Measurements from ENCODE around the gene HS1BP3. TPM values are rescaled to one million over a fixed set of nuclear protein-coding genes. Genes with fewer than 3 reads are reported as not detected.
A peak's percentile ranks its signal among the peaks of the same experiment; 100 is the strongest.

Gene HS1BP3
- total RNA-seq, 1 donor from 2014 or later: 16.5 TPM

DNA sequence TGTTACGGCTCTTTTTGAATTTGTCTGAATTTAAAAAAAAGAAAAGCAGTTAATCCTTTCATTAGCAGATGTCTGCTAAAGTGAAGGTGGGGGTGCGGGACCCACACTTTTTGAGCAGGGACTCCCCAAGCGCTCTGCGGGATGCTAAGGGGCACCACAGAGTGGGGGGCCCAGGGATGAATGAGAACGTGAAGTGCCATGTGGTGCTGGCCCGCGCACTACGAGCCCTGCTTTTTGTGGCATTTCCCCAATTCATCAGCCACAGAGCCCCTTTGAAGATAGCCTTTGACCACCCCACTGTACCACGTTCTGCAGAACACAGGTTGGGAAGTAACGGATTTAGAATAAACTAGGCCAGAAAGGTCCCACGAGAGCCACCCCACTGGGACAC, 28.6 kb downstream of the HS1BP3 start:
- TF ChIP-seq, protein P1, sequence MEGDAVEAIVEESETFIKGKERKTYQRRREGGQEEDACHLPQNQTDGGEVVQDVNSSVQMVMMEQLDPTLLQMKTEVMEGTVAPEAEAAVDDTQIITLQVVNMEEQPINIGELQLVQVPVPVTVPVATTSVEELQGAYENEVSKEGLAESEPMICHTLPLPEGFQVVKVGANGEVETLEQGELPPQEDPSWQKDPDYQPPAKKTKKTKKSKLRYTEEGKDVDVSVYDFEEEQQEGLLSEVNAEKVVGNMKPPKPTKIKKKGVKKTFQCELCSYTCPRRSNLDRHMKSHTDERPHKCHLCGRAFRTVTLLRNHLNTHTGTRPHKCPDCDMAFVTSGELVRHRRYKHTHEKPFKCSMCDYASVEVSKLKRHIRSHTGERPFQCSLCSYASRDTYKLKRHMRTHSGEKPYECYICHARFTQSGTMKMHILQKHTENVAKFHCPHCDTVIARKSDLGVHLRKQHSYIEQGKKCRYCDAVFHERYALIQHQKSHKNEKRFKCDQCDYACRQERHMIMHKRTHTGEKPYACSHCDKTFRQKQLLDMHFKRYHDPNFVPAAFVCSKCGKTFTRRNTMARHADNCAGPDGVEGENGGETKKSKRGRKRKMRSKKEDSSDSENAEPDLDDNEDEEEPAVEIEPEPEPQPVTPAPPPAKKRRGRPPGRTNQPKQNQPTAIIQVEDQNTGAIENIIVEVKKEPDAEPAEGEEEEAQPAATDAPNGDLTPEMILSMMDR (IDR thresholded peaks at IDR 0.05; ENCODE audit: unreplicated experiment): no peak
- no peak for DNase-seq (ENCODE audit: low spot score, unreplicated experiment)
- Mint-ChIP-seq H3K36me3 (ENCODE audit: insufficient read depth) (peaks cover 4% of the 10 kb centered on the region), H3K4me3 (ENCODE audit: low read depth) (no peak overlapping the region), H3K27ac (no peak overlapping the region), H3K9me3 (ENCODE audit: low read depth) (no peaks in the 10 kb centered on the region), H3K4me1 (ENCODE audit: low read depth) (peaks cover 8% of the 10 kb centered on the region), H3K27me3 (no peaks in the 10 kb centered on the region)

DNA sequence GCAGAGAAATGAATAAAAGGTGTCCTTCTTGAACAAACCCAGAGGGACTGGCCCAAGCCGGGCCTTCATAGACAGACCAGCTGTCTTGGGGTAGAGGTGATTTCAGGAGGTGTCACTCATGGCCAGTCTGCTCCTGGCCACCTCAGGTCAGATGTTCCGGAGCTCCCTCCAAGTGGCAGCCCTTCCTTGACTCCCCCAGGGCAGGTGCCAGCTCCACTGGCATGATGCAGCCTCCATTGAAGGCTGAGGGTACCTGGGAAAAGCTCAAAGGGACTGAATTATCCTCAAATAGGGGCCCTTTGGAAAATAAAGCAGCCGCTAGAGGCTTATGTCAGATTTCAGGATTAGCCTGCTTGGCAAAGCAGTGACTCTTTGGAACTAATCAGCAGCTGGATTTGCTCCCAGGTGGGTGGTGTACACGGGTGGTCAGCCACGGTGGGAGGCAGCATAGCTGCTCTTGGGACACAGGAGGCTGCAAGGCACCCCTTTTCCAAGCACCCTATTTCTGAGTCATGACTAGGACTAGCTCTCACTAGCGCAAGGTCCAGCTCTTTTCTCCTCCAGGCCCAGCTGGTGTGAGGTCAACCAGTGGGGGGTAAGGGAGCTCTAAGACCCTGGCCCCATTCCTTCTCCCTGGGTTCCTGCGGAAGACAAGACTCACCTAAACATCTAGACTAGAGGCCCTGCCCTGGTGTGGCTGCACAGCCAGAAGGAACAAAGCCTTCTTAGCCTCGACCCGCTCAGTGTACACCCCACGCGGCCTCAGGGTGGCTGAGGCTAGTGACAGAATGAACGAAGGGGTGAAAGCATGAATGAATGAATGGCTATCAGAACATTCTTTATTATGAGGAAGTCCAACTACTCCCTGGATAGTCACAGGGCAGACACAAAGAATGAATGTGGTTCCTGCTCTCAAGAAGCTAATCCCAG, 29.3 kb downstream of the HS1BP3 start:
- Mint-ChIP-seq H3K27me3 (no peaks in the 10 kb centered on the region), H3K4me3 (ENCODE audit: low read depth) (no peak overlapping the region), H3K36me3 (ENCODE audit: insufficient read depth) (peaks cover 4% of the 10 kb centered on the region), H3K27ac (no peak overlapping the region), H3K9me3 (ENCODE audit: low read depth) (no peaks in the 10 kb centered on the region), H3K4me1 (ENCODE audit: low read depth) (peaks cover 8% of the 10 kb centered on the region)
- TF ChIP-seq, protein P1 (IDR thresholded peaks at IDR 0.05; ENCODE audit: unreplicated experiment): no peak
- no peak for DNase-seq (ENCODE audit: low spot score, unreplicated experiment)

DNA sequence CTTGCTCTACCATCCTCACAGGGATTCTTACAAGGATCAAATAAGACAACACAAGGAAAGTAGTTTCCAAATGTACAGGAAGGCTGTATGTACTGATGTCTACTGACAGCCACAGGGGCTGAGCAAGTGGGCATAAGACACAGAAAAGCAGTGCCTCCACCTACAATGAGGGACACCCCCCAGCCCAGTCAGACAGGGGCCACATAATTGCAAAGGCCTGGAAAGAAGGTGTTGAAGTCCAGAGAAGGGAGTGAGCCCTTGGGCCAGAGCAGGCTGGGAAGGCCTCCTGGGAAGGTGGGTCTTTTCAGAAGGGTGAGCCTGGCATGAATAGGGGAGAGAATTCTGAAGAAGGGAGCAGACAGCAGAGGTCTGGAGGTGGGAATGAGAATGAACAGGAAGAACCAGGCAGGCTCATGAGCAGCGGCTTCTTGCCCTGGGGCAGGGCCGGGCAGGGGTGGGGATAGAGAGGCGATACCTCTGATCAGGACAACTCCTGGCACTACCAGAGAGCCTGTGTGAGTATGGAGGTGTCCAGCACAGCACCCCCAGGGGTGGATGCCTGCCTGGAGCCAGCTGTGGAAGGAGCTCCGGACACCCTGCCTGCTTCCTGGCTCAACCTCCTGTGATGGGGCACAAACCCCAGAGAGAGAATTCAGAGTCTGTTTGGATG, 30.1 kb downstream of the HS1BP3 start:
- Mint-ChIP-seq H3K27ac (no peak overlapping the region), H3K9me3 (ENCODE audit: low read depth) (no peaks in the 10 kb centered on the region), H3K4me1 (ENCODE audit: low read depth) (peaks cover 4% of the 10 kb centered on the region), H3K27me3 (no peaks in the 10 kb centered on the region), H3K4me3 (ENCODE audit: low read depth) (no peak overlapping the region), H3K36me3 (ENCODE audit: insufficient read depth) (peaks cover 4% of the 10 kb centered on the region)
- TF ChIP-seq, protein P1 (IDR thresholded peaks at IDR 0.05; ENCODE audit: unreplicated experiment): no peak
- no peak for DNase-seq (ENCODE audit: low spot score, unreplicated experiment)

DNA sequence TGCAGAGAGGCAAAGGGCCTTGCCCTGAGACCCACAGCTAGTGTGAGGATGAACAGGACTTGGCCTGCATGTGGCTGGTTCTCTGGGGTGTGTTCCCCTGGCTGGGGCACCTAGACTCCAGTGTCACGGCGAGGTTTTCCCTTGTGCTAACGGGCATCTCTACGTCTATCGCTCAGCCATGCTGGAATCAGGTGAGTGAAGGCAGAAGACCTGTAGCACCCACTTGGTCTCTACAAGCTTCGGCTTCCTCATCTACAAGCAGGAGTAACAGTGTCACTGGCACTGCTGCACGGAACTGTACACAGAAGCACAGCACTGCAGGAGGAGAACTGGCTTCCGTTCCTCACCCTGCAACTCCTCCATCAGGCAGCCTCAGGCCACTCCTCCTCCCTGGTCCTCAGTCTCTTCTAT, 30.6 kb downstream of the HS1BP3 start:
- no peaks in the 10 kb centered on the region for H3K27me3 Mint-ChIP-seq
- no peak for DNase-seq (ENCODE audit: low spot score, unreplicated experiment)
- no peaks in the 10 kb centered on the region for H3K9me3 Mint-ChIP-seq (ENCODE audit: low read depth)
- no peaks in the 10 kb centered on the region for H3K4me1 Mint-ChIP-seq (ENCODE audit: low read depth)
- no peak overlapping the region for H3K4me3 Mint-ChIP-seq (ENCODE audit: low read depth)
- TF ChIP-seq, protein P1 (IDR thresholded peaks at IDR 0.05; ENCODE audit: unreplicated experiment): no peak
- no peak overlapping the region for H3K27ac Mint-ChIP-seq
- H3K36me3 Mint-ChIP-seq (ENCODE audit: insufficient read depth): peaks cover 4% of the 10 kb centered on the region

DNA sequence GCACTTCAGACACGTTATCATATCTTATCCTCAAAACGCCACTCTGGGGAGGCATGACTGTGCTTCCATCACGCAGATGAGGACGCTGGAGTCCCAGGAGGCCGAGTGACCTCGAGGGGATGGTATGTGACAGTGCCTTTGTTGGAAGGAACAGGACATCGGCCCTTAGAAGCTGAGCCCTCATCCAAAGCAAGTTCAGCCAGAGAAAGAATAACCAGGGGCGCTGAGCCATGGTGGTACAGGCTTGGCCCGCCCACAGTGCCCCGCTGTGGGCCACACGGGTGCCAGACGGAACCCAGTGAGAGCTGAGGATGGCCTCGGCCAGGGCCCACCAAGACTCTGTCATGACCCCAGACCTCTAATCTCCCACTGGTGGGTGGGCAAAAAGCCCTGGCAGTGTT, 31.3 kb downstream of the HS1BP3 start:
- TF ChIP-seq, protein P1 (IDR thresholded peaks at IDR 0.05; ENCODE audit: unreplicated experiment): no peak
- no peak for DNase-seq (ENCODE audit: low spot score, unreplicated experiment)
- no peaks in the 10 kb centered on the region for H3K27me3 Mint-ChIP-seq
- no peaks in the 10 kb centered on the region for H3K4me1 Mint-ChIP-seq (ENCODE audit: low read depth)
- H3K36me3 Mint-ChIP-seq (ENCODE audit: insufficient read depth): peaks cover 4% of the 10 kb centered on the region
- H3K9me3 Mint-ChIP-seq (ENCODE audit: low read depth): no peaks in the 10 kb centered on the region
- H3K27ac Mint-ChIP-seq: peak overlapping the region; percentile 13
- no peak overlapping the region for H3K4me3 Mint-ChIP-seq (ENCODE audit: low read depth)
